ENCODE results near the gene RANGAP1. TPM values are rescaled to one million over a fixed set of nuclear protein-coding genes. Genes with fewer than 3 reads are reported as not detected.

Gene RANGAP1
- total and polyA plus RNA-seq, 2 of the 13 experiments (the other 11 are each of a cell fraction or from before 2014, with no cell fraction given), result 51.8 to 83.9 TPM

DNA sequence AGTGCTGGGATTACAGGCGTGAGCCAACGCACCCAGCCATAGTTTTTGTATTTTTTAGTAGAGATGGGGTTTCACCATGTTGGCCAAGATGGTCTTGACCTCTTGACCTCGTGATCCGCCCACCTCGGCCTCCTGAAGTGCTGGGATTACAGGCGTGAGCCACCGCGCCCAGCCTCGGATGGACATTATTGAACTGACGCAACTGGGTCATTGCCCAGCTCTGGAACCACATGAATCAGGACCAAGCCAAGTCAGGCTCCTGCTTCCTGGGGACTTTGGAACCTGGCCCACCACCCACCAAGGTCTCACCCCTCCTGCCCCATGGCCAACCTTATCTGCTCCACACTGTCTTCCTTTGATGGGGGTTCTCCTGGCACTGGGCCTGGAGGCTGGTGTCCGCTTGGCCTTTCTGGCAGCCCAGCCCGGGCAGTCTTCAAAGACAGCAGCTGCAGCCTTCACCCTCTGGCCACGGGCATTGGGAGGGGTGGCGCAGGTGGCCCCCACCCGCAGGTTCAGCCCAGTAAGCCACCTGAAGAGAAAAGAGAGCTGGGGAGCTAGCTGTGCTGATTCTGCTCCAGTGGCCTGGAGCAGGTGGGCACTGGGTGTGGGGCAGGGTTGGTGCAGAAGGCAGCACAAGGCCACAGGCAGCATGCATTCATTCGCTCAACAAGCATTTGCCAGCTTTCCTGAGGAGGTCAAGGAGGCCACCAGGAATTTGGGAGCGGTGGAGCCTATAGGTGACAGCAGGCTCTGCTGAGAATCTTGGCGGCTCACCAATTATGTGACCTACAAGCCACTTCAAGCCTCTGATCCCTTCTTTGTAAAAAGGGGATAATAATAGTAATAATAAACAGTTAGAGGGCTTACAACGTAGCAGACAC is 50.9 kb downstream of the RANGAP1 start (continued):
- TF ChIP-seq CREB1 (IDR thresholded peaks at IDR 0.05) (no peak), CREB1 (CRISPR knock-in tag; IDR thresholded peaks at IDR 0.05) (peak; percentile 30; the same call in 1 of the 2 replicates), ZNF335 (CRISPR knock-in tag; IDR thresholded peaks at IDR 0.05) (no peak), ZNF446 (CRISPR knock-in tag; IDR thresholded peaks at IDR 0.05) (no peak), MYC (CRISPR knock-in tag; IDR thresholded peaks at IDR 0.05; ENCODE audit: borderline replicate concordance) (peak; percentile 59; the same call in 1 of the 2 replicates), ZNF629 (CRISPR knock-in tag; conservative IDR thresholded peaks at IDR 0.05) (no peak), NR1H2 (CRISPR knock-in tag; IDR thresholded peaks at IDR 0.05; ENCODE audit: borderline replicate concordance, low read depth) (no peak), NFYB (CRISPR knock-in tag; IDR thresholded peaks at IDR 0.05) (no peak), ZNF614 (CRISPR knock-in tag; IDR thresholded peaks at IDR 0.05; ENCODE audit: borderline replicate concordance) (peak; percentile 73; the same call in 1 of the 2 replicates), SMAD1 (CRISPR knock-in tag; IDR thresholded peaks at IDR 0.05; ENCODE audit: borderline replicate concordance, low read depth) (no peak), CBFB (CRISPR knock-in tag; IDR thresholded peaks at IDR 0.05) (peak; percentile 62), GABPA (IDR thresholded peaks at IDR 0.05; ENCODE audit: low read depth, low read length) (no peak), GABPA (CRISPR knock-in tag; IDR thresholded peaks at IDR 0.05; ENCODE audit: low read depth) (0 out of 2 replicates have a peak, but pooled peaks have one; percentile 23), ZNF768 (CRISPR knock-in tag; IDR thresholded peaks at IDR 0.05) (peak; percentile 42; the same call in 1 of the 2 replicates), MAZ (IDR thresholded peaks at IDR 0.05; ENCODE audit: borderline replicate concordance, low read depth, low read length) (0 out of 2 replicates have a peak, but pooled peaks have one; percentile 15), MAZ (CRISPR knock-in tag; IDR thresholded peaks at IDR 0.05; ENCODE audit: low read depth) (peak; percentile 57; the same call in 1 of the 2 replicates), ZNF460 (CRISPR knock-in tag; IDR thresholded peaks at IDR 0.05; ENCODE audit: borderline replicate concordance) (no peak), SYNCRIP (IDR thresholded peaks at IDR 0.05; ENCODE audit: insufficient read depth, low read depth, low read length) (no peak), FOXC1 (CRISPR knock-in tag; IDR thresholded peaks at IDR 0.05; ENCODE audit: borderline replicate concordance) (no peak), MAF1 (CRISPR knock-in tag; IDR thresholded peaks at IDR 0.05; ENCODE audit: borderline replicate concordance) (no peak; the same call in 1 of the 2 replicates), CBX5 (CRISPR knock-in tag; IDR thresholded peaks at IDR 0.05; ENCODE audit: borderline replicate concordance) (peak; percentile 32; the same call in 1 of the 2 replicates), HMG20B (CRISPR knock-in tag; conservative IDR thresholded peaks at IDR 0.05) (peak; percentile 35; the same call in 1 of the 2 replicates), ZNF430 (CRISPR knock-in tag; IDR thresholded peaks at IDR 0.05) (no peak), HNF4G (IDR thresholded peaks at IDR 0.05; ENCODE audit: borderline replicate concordance, low read depth, low read length) (no peak), HNF4G (CRISPR knock-in tag; IDR thresholded peaks at IDR 0.05; ENCODE audit: borderline replicate concordance, low read depth) (peak; percentile 72; the same call in 1 of the 2 replicates)
- TF ChIP-seq, protein P1, sequence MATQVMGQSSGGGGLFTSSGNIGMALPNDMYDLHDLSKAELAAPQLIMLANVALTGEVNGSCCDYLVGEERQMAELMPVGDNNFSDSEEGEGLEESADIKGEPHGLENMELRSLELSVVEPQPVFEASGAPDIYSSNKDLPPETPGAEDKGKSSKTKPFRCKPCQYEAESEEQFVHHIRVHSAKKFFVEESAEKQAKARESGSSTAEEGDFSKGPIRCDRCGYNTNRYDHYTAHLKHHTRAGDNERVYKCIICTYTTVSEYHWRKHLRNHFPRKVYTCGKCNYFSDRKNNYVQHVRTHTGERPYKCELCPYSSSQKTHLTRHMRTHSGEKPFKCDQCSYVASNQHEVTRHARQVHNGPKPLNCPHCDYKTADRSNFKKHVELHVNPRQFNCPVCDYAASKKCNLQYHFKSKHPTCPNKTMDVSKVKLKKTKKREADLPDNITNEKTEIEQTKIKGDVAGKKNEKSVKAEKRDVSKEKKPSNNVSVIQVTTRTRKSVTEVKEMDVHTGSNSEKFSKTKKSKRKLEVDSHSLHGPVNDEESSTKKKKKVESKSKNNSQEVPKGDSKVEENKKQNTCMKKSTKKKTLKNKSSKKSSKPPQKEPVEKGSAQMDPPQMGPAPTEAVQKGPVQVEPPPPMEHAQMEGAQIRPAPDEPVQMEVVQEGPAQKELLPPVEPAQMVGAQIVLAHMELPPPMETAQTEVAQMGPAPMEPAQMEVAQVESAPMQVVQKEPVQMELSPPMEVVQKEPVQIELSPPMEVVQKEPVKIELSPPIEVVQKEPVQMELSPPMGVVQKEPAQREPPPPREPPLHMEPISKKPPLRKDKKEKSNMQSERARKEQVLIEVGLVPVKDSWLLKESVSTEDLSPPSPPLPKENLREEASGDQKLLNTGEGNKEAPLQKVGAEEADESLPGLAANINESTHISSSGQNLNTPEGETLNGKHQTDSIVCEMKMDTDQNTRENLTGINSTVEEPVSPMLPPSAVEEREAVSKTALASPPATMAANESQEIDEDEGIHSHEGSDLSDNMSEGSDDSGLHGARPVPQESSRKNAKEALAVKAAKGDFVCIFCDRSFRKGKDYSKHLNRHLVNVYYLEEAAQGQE (IDR thresholded peaks at IDR 0.05; ENCODE audit: borderline replicate concordance in 1 of 2, low read depth in 1 of 2, low read length in 2 of 2), result no peak
- TF ChIP-seq, protein P2, sequence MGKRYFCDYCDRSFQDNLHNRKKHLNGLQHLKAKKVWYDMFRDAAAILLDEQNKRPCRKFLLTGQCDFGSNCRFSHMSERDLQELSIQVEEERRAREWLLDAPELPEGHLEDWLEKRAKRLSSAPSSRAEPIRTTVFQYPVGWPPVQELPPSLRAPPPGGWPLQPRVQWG (CRISPR knock-in tag; IDR thresholded peaks at IDR 0.05; ENCODE audit: borderline replicate concordance, low read depth), result no peak
